HG03095 (cell line): ENCODE data around the gene LPO.

ENCODE experiments used
- ATAC-seq: cut with Tn5 transposase; IDR thresholded peaks from one replicate; pipeline ENCODE4 v1.9.1; 2021; ENCODE audit warnings: moderate library complexity; ENCODE audit not compliant: unreplicated experiment

LPO gene

GRCh38 chr17:58302919-58303585, 64.7 kb downstream of the LPO start:
- ATAC-seq: no peak

DNA sequence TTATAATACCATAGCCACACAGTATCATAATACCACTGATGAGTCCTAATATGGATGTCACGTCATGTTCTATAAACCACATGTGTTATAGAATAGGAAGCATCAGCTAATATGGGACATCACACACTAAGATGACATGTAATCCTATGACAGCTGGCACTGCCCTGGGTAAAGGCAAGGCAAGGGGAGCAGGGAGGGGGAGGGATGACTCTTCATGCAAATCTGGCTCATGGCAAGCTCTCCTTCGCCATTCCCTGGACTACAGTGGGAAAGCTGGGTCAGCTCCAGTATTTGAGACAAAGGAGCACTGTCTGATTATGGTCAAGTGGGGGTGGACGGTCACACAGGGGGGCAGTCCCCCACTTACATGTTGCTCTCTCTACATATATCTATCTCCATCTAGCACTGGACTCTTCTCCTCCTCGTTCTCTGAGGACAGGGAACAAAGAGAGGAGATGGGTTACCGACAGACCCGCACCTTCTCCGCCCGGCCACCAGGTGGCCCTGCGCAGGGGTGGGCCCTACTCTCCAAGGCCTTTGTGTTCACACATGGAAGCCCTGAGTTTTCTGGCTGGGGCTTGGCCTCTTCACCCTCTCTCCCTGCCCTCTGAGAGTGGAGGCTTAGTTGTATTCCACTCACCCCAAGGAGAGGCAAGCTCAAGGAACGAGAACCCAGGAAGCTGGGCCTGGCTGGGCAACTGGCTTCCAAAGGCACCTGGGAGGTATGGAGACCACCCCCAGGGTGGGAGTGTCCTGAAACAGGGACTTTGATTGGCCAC, 65.8 kb downstream of the LPO start:
- no peak for ATAC-seq

- ATAC-seq: no peak
These were observed 66.5 kb downstream of the LPO start for GRCh38 chr17:58304750-58305486.

- no peak for ATAC-seq
These were observed 67.2 kb downstream of the LPO start for GRCh38 chr17:58305626-58306025.

GRCh38 chr17:58306131-58306951, 68.0 kb downstream of the LPO start:
- no peak for ATAC-seq

- ATAC-seq: no peak
These were observed 69.2 kb downstream of the LPO start for GRCh38 chr17:58307468-58308172.

- ATAC-seq: no peak
These were observed 70.0 kb downstream of the LPO start for GRCh38 chr17:58308173-58308984.

GRCh38 chr17:58308985-58309917, 70.9 kb downstream of the LPO start:
- no peak for ATAC-seq

DNA sequence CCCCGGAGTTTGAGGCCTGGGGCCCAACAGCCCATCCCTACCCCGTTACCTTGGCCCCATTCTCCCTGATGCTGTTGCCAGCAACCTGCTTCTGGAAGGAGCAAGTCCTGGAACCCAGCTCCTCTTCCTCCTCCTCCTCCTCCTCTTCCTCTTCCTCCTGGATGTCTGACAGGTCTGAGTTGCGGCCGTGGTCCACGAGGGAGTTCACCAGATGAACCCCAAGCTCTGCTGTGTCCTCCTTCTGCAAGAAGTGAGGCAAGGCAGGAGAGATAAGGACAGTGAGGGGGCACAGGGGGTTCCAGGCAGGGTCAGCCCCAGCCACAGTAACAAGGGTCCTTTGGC, 71.5 kb downstream of the LPO start:
- no peak for ATAC-seq

DNA sequence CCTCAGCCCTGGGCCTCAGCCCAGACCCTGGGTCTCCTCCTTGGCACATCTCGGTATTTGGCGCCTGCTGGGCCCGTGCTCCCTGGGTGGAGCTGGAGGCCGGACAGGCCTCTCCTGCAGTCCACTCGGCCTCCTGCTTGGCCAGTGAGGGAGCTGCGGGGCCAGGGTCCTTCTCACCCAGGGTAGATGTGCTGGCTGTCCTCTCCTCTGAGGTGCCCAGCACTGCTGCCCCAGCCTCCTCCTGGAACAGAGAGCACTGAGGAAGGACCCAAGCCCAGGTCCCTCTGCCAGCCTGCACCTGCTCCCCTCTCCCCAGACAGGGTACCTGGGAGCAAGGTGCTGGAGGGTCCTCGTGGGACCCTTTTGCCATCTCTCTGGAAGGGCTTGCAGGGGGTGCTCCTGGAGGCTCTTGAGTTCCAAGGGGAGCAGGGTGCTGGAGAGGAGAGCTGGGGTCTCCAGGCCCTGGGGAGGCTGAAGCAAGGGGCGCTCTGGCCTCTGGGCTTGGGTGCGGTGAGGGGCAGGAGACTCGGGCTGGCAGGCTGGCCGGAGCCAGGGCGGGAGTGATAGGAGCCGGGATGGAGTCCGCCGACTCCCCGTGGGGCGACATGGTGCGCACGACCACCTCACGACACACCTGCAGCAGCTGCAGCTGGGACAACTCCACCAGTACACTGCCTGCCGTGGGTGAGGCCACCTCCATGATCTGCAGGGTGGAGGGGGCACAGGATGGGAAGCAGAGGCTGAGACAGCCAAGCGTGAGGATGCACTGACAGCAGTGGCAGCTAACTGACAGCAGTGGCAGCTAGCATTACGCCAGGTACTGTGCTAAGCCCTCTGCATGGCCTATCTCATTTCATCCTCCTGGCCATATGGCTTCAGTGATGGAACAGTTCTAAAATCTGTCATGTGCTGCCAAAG, 72.4 kb downstream of the LPO start:
- ATAC-seq: no peak

GRCh38 chr17:58311429-58311894, 73.1 kb downstream of the LPO start:
- ATAC-seq: no peak

DNA sequence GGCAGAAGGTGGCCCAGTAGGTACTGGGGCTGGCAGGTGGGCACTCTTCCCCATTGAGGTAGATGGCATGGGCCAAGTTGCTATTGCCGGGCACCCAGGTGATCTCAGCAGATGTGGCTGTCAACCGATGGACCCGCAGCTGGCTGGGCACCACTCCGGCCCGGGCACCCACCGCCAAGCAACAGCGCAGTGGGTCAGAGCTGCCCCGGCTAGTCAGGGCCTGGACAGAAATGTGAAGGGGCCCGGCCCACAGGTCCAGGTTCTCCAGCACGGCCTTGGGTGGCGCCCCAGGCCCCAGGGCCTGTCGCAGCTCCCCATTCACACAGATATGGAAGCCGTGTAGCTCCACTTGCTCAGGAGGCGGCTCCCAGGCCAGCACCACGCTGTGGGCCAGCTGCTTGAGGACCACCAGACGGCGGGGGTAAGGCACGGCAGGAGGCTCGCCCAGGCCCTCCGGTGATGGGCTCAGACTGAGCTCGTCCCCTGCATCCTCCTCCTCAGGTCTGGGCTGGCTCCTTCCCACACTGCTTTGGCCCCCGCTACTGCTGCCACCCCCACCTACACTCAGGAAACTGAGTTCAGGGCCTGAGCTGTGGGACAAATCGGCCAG, 73.7 kb downstream of the LPO start:
- ATAC-seq: no peak

DNA sequence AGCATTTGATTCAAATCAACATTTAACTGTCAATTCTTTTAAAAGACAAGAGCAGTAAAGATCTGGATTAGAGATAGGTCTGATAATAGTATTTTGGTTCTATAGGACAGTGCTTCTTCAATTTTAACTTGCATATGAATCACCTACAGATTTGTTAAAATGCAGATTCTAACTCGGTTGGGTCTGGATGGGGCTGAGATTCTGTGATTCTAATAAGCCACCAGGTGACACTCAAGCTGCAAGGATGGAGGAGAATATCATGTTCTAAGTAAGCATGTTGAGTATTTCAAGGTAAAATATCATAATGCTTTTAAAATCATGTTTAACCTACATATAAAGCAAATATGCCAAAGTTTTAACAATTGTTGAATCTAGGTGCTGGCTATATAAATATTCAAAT, 74.4 kb downstream of the LPO start:
- no peak for ATAC-seq

- no peak for ATAC-seq
These were observed 75.7 kb downstream of the LPO start for GRCh38 chr17:58313815-58314705.

DNA sequence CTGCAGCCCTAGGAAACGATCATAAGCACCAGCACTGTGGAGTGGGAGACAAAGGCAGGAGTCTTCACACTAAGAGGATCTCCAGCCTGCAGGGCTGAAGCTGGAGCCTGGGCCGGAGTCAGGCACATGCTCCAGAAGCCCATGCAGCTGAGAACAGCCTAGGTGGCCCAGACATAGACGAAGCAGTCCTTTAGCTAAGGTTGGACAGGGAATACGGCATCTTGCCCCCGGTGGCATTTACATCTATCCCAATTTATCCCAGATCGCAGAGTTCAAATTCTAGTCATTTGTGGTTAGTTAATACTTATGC, 76.3 kb downstream of the LPO start:
- ATAC-seq: no peak

DNA sequence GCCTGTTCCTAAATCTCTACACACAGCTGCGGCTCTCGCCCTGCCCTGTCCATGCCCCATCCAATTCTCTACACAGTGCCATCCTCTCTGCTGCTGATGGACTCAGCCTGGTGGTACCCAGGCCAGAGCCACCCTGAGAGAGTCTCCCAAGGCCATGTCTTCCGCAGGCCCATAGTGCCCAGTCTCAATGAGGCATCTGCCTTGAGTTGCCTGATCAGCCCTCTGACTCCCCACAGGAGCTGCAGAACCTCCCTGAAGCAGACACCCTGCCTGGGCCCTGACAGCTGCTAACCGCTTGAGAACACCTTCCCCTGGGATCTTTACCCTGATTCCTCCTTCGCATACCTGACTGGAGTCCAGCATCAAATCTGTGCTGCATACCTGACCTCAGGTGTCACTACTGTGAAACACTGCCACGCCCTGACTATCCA, 76.9 kb downstream of the LPO start:
- no peak for ATAC-seq
